ENCODE measurements around the gene CDK5RAP2. TPM values are rescaled to one million over a fixed set of nuclear protein-coding genes. Genes with fewer than 3 reads are reported as not detected.

CDK5RAP2 gene
- polyA plus RNA-seq, 1 donor (not counting 4 experiments of a cell fraction or from before 2014, with no cell fraction given) = 22.4 TPM

DNA sequence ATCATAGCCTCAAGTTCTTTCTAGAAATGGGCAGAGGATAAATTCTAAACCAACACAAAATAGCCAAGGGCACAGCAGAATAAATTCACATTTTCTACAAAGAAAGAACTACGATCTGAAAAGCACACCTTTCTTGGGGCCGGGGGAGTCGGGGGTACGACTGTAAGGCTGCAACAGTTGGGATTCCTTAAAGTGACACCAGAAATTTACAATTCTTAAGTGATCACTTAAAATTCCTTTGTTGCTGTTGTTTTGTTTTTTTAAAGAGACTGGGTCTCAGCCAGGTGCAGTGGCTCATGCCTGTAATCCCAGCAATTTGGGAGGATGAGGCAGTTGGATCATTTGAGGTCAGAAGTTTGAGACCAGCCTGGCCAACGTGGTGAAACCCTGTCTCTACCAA, 95.8 kb downstream of the CDK5RAP2 start:
- dilution Hi-C loops (cut with MboI; ENCODE audit: extremely low pct_ligation_motif_present, low sequenced_read_pairs) = no loop called here
- Histone ChIP-seq H3K27ac (ENCODE audit: control insufficient read depth, insufficient read depth, low read length) (no peak overlapping the region), H4K20me1 (ENCODE audit: control insufficient read depth, extremely low read depth, insufficient read depth, low read length) (no peaks in the 10 kb centered on the region), H3K9me1 (ENCODE audit: control insufficient read depth, extremely low read depth, insufficient read depth, low read length) (no peaks in the 10 kb centered on the region), H3K9me3 (ENCODE audit: control insufficient read depth, low read depth, low read length) (no peaks in the 10 kb centered on the region), H2AFZ (ENCODE audit: control insufficient read depth, low read length) (no peak overlapping the region), H3K4me2 (ENCODE audit: control insufficient read depth, extremely low read depth, insufficient read depth, low read depth, low read length) (no peak overlapping the region), H3K4me3 (ENCODE audit: control insufficient read depth in 2 of 3, extremely low read depth in 1 of 3, insufficient read depth in 2 of 3, low read depth in 1 of 3, low read length in 3 of 3) (no peak overlapping the region), H3K27me3 (ENCODE audit: control insufficient read depth, extremely low read depth, insufficient read depth, low read length) (no peaks in the 10 kb centered on the region), H3K79me2 (ENCODE audit: control insufficient read depth, insufficient read depth, low read length) (no peaks in the 10 kb centered on the region), H3K4me1 (ENCODE audit: control insufficient read depth, extremely low read depth, insufficient read depth, low read length) (peaks cover 3% of the 10 kb centered on the region), H3K36me3 (ENCODE audit: control insufficient read depth in 2 of 2, extremely low read depth in 1 of 2, insufficient read depth in 2 of 2, low read length in 2 of 2) (peaks cover 11% of the 10 kb centered on the region in 2 experiments), H3K9ac (ENCODE audit: control insufficient read depth, extremely low read depth, insufficient read depth, low read length) (no peak overlapping the region)
- no peak for FAIRE-seq
- no peak for DNase-seq (ENCODE audit: low read depth, low spot score)
- no peak for TF ChIP-seq CTCF (optimal IDR thresholded peaks at IDR 0.05 in 1 of 3, IDR thresholded peaks at IDR 0.05 in 1 of 3, conservative IDR thresholded peaks at IDR 0.05 in 1 of 3; ENCODE audit: extremely low read depth in 1 of 3, insufficient read depth in 2 of 3, low read length in 3 of 3)
- TF ChIP-seq EZH2 (IDR thresholded peaks at IDR 0.05; ENCODE audit: low read length) = no peak

DNA sequence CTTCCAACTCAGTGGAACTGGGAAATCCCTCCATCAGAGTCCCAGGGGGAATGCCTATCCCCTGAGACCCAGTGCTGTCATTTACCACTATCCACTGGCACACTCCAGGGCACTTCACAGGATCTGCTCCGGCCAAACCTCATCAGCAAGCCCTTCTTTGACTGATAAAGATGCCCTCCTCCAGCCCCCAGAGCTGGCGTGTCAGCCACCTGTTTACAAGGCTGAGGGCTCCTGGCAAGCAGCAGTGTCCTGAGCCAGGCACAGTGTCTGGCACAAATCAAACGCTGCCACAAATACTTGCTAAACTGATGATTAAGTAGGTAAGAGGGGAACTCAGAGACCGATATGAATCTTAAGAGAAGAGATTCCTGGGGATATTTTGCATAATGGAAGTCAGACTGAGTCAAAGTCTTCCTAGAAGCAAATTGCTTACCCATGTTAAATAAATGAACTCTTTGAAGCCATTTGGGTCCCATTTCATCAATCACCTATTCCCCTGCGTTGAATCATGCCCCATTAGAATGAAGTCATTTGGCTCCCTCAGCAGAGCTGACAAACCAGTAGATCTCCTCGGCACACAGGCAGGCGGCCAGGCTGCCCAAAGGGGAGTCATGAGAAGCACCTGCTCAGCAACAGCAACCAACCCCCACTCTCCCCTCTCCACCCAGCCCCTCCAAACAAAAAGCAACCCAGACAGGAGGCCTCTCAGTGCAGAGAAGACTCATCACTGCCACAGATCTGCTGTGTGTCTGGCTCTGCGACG, 97.4 kb downstream of the CDK5RAP2 start:
- no peak overlapping the region for H3K4me2 ChIP-seq (ENCODE audit: control insufficient read depth, extremely low read depth, insufficient read depth, low read depth, low read length)

More for the DNA sequence above, 97.4 kb downstream of the CDK5RAP2 start:
- Histone ChIP-seq H3K4me3 (ENCODE audit: control insufficient read depth in 2 of 3, extremely low read depth in 1 of 3, insufficient read depth in 2 of 3, low read depth in 1 of 3, low read length in 3 of 3) (no peak overlapping the region), H3K27me3 (ENCODE audit: control insufficient read depth, extremely low read depth, insufficient read depth, low read length) (no peaks in the 10 kb centered on the region), H3K27ac (ENCODE audit: control insufficient read depth, insufficient read depth, low read length) (no peak overlapping the region), H3K9me3 (ENCODE audit: control insufficient read depth, low read depth, low read length) (no peaks in the 10 kb centered on the region), H4K20me1 (ENCODE audit: control insufficient read depth, extremely low read depth, insufficient read depth, low read length) (no peaks in the 10 kb centered on the region), H3K79me2 (ENCODE audit: control insufficient read depth, insufficient read depth, low read length) (no peaks in the 10 kb centered on the region), H3K36me3 (ENCODE audit: control insufficient read depth in 2 of 2, extremely low read depth in 1 of 2, insufficient read depth in 2 of 2, low read length in 2 of 2) (peaks cover 6 to 12% of the 10 kb centered on the region in 2 experiments), H3K9me1 (ENCODE audit: control insufficient read depth, extremely low read depth, insufficient read depth, low read length) (no peaks in the 10 kb centered on the region), H2AFZ (ENCODE audit: control insufficient read depth, low read length) (no peak overlapping the region), H3K4me1 (ENCODE audit: control insufficient read depth, extremely low read depth, insufficient read depth, low read length) (peaks cover 6% of the 10 kb centered on the region), H3K9ac (ENCODE audit: control insufficient read depth, extremely low read depth, insufficient read depth, low read length) (no peak overlapping the region)
- no peak for DNase-seq (ENCODE audit: low read depth, low spot score)
- FAIRE-seq = no peak
- TF ChIP-seq CTCF (optimal IDR thresholded peaks at IDR 0.05 in 1 of 3, IDR thresholded peaks at IDR 0.05 in 1 of 3, conservative IDR thresholded peaks at IDR 0.05 in 1 of 3; ENCODE audit: extremely low read depth in 1 of 3, insufficient read depth in 2 of 3, low read length in 3 of 3) (no peak), EZH2 (IDR thresholded peaks at IDR 0.05; ENCODE audit: low read length) (no peak)
- dilution Hi-C loops (cut with MboI; ENCODE audit: extremely low pct_ligation_motif_present, low sequenced_read_pairs) = no loop called here
